ENCODE results near the gene PLEKHA5. TPM values are rescaled to one million over a fixed set of nuclear protein-coding genes. Genes with fewer than 3 reads are reported as not detected.
A peak's percentile ranks its signal among the peaks of the same experiment; 100 is the strongest.

Gene PLEKHA5
- total RNA-seq, 2 donors from 2014 or later: 10.2 to 29.8 TPM

DNA sequence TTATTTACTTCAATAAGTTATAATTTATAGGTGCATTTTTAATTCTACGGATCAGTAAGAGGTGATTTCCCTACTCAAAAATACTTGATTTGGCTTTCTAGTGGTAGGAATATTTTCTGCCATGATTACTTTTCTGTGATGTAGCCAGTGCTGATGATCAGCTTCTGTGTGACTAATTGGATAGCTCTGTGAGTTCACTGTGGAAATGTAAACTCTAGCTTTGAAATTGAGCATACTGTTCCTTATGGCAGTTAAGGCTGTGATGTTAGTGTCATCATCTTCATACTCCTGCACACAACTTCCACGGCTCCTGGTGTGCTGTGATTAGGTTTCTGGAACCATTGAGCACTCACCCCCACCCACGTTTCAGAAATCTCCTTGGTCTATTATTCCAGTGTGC lies 48.2 kb downstream of the PLEKHA5 start:
- 84 to 86% methylated on average over 3 of the region's 3 CpGs for WGBS, 2 donors
- DNase-seq (no peak), ATAC-seq (no peak)
- H3K27ac ChIP-seq: no peak overlapping the region
- TF ChIP-seq, protein P1, sequence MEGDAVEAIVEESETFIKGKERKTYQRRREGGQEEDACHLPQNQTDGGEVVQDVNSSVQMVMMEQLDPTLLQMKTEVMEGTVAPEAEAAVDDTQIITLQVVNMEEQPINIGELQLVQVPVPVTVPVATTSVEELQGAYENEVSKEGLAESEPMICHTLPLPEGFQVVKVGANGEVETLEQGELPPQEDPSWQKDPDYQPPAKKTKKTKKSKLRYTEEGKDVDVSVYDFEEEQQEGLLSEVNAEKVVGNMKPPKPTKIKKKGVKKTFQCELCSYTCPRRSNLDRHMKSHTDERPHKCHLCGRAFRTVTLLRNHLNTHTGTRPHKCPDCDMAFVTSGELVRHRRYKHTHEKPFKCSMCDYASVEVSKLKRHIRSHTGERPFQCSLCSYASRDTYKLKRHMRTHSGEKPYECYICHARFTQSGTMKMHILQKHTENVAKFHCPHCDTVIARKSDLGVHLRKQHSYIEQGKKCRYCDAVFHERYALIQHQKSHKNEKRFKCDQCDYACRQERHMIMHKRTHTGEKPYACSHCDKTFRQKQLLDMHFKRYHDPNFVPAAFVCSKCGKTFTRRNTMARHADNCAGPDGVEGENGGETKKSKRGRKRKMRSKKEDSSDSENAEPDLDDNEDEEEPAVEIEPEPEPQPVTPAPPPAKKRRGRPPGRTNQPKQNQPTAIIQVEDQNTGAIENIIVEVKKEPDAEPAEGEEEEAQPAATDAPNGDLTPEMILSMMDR (IDR thresholded peaks at IDR 0.05): no peak
- no peaks in the 10 kb centered on the region for H3K4me1 ChIP-seq
- H3K9me3 ChIP-seq: no peaks in the 10 kb centered on the region
- H3K36me3 ChIP-seq (replicated peaks in 1 of 2; ENCODE audit: insufficient read depth in 1 of 2, low read depth in 2 of 2): no peaks in the 10 kb centered on the region
- no peak overlapping the region for H3K4me3 ChIP-seq
- no peaks in the 10 kb centered on the region for H3K27me3 ChIP-seq
- intact Hi-C loops (cut with DNase I): no loop called here

DNA sequence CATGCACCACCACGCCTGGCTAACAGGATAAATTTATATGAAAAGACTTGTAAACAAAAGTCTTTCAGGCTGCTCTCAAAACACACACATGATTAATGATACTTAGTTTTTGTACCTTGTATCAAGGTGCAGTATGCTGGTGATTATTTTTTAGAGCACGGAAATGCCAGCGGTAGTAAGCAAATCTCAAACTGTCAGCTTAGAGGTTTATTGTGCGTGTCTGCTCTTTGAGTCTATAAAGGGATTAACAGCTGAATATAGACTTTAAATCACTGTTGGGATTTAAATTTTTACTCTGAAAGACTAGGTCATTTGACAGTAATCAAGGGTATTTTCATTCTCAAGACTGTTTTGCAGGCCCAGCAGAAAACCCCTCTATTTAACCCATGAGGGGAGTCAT lies 50.5 kb downstream of the PLEKHA5 start:
- no peaks in the 10 kb centered on the region for H3K4me1 ChIP-seq
- TF ChIP-seq POLR2A (IDR thresholded peaks at IDR 0.05): no peak
- TF ChIP-seq, protein P1 (IDR thresholded peaks at IDR 0.05): no peak
- ATAC-seq (no peak), DNase-seq (no peak)
- no peaks in the 10 kb centered on the region for H3K9me3 ChIP-seq
- WGBS, 2 donors: 68 to 79% methylated on average over 4 of the region's 4 CpGs
- no peak overlapping the region for H3K27ac ChIP-seq
- no peaks in the 10 kb centered on the region for H3K36me3 ChIP-seq (replicated peaks in 1 of 2; ENCODE audit: insufficient read depth in 1 of 2, low read depth in 2 of 2)
- no peaks in the 10 kb centered on the region for H3K27me3 ChIP-seq
- no peak overlapping the region for H3K4me3 ChIP-seq
- intact Hi-C loops (cut with DNase I): no loop called here

DNA sequence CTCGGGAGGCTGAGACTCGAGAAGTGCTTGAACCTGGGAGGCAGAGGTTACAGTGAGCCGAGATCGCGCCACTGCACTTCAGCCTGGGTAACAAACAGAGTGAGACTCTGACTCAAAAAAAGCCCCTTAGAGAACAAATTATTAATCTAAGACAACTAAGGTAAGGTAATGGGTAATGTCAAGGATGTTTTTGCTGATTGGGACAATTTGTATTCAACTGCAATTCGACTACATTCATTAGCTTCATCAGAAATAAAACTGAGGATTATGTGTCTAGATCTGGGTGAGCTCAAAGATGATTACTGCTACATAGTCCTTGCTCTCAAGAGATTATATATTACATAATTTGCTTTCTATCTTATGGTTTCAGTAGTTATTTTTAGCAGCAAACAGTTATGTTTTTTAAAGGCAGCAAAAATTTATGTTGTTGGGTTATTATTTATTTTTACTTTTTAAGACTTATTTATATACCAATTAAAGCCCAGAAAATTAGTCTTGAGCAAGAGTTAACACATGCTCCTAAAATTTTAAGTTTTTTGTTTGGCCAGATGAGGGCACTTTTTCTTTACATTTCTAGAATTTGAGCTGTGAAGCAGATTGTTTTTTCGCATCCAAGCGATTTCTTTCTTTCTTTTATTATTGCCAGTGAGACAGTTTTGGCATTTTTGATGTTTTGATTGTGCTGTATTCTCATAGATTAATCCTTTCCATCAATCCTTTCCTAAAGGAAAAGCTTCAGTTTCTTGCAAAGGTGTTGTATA lies 52.3 kb downstream of the PLEKHA5 start:
- Histone ChIP-seq H3K27ac (no peak overlapping the region), H3K4me3 (no peak overlapping the region), H3K27me3 (no peaks in the 10 kb centered on the region), H3K9me3 (no peaks in the 10 kb centered on the region), H3K36me3 (replicated peaks in 1 of 2; ENCODE audit: insufficient read depth in 1 of 2, low read depth in 2 of 2) (no peaks in the 10 kb centered on the region), H3K4me1 (no peaks in the 10 kb centered on the region)
- DNase-seq (no peak), ATAC-seq (no peak)
- 81 to 95% methylated on average over 8 of the region's 8 CpGs for WGBS, 2 donors
- TF ChIP-seq POLR2A (IDR thresholded peaks at IDR 0.05): no peak
- TF ChIP-seq, protein P1 (IDR thresholded peaks at IDR 0.05): peak in 1 of 7 experiments; percentile 4
- intact Hi-C loops (cut with DNase I): no loop called here

DNA sequence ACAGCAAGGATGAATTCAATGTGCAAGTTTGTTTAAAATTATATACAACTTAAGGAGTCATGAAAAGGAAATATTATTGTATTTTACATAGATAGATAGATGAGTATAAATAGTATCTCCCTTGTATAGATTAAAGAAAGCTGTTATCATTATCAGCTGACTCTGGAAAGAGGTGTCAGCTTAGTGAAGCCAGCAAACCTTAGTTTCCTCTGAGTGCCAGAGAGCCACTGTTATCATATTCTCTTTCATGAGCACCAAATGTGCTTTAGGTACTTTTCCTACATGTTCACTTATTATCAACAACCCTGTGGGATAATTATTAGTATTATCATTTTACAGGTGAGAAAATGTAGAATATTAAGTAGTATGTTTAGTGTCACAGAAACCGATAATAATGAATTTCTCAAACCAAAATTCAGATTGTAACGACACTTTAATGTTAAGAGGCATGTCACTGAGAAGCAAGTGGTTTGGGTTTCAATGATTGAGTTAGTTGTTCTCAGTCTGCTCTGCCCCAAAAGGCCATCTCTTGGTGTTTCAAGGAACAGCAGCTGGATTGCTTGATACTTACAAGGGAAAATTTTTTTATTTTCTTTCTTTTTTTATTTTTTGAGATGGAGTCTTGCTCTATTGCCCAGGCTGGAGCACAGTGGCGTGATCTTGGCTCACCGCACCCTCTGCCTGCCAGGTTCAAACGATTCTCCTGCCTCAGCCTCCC lies 53.7 kb downstream of the PLEKHA5 start:
- intact Hi-C loops (cut with DNase I): no loop called here
- WGBS, 2 donors: 91 to 95% methylated on average over 5 of the region's 5 CpGs
- H3K27ac ChIP-seq: no peak overlapping the region
- no peak overlapping the region for H3K4me3 ChIP-seq
- ATAC-seq (no peak), DNase-seq (no peak)
- H3K27me3 ChIP-seq: no peaks in the 10 kb centered on the region
- H3K9me3 ChIP-seq: no peaks in the 10 kb centered on the region
- TF ChIP-seq, protein P1 (IDR thresholded peaks at IDR 0.05): no peak
- TF ChIP-seq POLR2A (IDR thresholded peaks at IDR 0.05): no peak
- no peaks in the 10 kb centered on the region for H3K36me3 ChIP-seq (replicated peaks in 1 of 2; ENCODE audit: insufficient read depth in 1 of 2, low read depth in 2 of 2)
- no peaks in the 10 kb centered on the region for H3K4me1 ChIP-seq

Data from body of pancreas (tissue), 4 donors.